Endothelial cell (in vitro differentiated cells): Measurements from ENCODE around the gene GDPD5. TPM values are rescaled to one million over a fixed set of nuclear protein-coding genes. Genes with fewer than 3 reads are reported as not detected.
A peak's percentile ranks its signal among the peaks of the same experiment; 100 is the strongest.

Experiments used
- DNase-seq: peaks from one replicate; pipeline ENCODE4 v3.0.0; 2021; ENCODE audit warnings: low spot score
- H3K27ac Mint-ChIP-seq: one replicate; pipeline ENCODE4 v1.8.0; 2021; ENCODE audit warnings: mixed read lengths, inconsistent platforms; ENCODE audit not compliant: unreplicated experiment
- H3K27me3 Mint-ChIP-seq: one replicate; pipeline ENCODE4 v1.8.0; 2021; ENCODE audit warnings: mild to moderate bottlenecking, moderate library complexity, mixed read lengths, inconsistent platforms; ENCODE audit not compliant: unreplicated experiment
- H3K36me3 Mint-ChIP-seq: one replicate; pipeline ENCODE4 v1.8.0; 2021; ENCODE audit warnings: mild to moderate bottlenecking, low read depth, mixed read lengths, inconsistent platforms; ENCODE audit not compliant: unreplicated experiment
- H3K4me1 Mint-ChIP-seq: one replicate; pipeline ENCODE4 v1.8.0; 2021; ENCODE audit warnings: mild to moderate bottlenecking, mixed read lengths, inconsistent platforms; ENCODE audit not compliant: unreplicated experiment
- H3K4me3 Mint-ChIP-seq: one replicate; pipeline ENCODE4 v1.8.0; 2021; ENCODE audit warnings: mild to moderate bottlenecking, mixed read lengths, inconsistent platforms; ENCODE audit not compliant: unreplicated experiment
- H3K9me3 Mint-ChIP-seq: one replicate; pipeline ENCODE4 v1.8.0; 2021; ENCODE audit warnings: mixed read lengths, inconsistent platforms; ENCODE audit not compliant: unreplicated experiment
- total RNA-seq: library from RNA; stranded (reverse); fragmentation: NEBNext Ultra II Directional; extraction: Animal tissue kit (Norgen Biotek cat#: 25700); gene quantifications from one replicate; pipeline ENCODE4 v1.2.1, GENCODE V29; 2021; ENCODE audit not compliant: unreplicated experiment
- TF ChIP-seq, protein P1 (sequence below): fragments of 200-600 bp; sonication (generic); IDR thresholded peaks from one replicate; pipeline ENCODE4 v1.5.0; 2021; ENCODE audit warnings: antibody characterized with exemption; ENCODE audit not compliant: unreplicated experiment

Gene GDPD5
- total RNA-seq, 1 donor from 2014 or later = 674 TPM

DNA sequence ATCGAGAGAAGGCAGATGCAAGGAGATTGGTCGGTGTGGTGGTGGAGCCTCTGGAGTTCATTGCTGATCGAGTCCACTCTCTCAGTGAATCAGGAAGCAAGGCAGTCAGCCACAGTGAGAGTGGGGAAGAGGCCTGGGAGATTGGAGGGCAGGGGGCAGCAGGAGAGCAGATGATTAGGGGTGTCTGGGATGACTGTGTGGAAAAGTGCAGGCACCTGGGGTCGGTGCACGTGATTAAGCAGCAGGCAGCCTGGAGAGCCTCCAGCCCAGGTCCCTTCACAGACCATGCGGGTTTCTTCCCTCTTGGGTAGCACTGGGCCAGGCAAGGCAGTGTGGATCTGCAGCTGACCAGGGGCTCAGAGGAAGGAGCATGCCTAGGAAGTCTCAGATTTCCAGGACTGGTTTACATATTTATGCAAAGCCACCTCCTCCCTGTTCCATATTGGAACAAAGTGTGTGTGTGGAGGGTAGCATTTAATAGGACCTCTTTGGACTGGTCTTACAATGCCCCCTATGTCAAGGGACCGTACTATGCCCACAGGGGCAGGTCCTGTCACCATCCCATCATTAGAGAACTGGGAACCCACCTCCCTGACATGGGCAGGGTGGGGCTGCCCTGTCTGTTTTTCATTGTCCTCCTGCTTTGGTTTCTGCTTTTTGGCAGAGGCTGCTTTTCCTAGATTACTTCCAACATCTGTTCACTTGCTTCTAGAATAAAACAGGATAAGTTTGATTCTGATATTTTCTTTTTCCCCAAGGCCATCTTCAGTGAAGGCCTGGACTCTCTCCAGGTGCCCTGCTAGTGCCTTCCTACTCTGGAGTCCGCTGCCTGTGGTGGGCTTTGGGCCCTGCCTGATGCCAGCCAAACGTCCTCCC is 14.0 kb upstream of the GDPD5 start:
- TF ChIP-seq, protein P1, sequence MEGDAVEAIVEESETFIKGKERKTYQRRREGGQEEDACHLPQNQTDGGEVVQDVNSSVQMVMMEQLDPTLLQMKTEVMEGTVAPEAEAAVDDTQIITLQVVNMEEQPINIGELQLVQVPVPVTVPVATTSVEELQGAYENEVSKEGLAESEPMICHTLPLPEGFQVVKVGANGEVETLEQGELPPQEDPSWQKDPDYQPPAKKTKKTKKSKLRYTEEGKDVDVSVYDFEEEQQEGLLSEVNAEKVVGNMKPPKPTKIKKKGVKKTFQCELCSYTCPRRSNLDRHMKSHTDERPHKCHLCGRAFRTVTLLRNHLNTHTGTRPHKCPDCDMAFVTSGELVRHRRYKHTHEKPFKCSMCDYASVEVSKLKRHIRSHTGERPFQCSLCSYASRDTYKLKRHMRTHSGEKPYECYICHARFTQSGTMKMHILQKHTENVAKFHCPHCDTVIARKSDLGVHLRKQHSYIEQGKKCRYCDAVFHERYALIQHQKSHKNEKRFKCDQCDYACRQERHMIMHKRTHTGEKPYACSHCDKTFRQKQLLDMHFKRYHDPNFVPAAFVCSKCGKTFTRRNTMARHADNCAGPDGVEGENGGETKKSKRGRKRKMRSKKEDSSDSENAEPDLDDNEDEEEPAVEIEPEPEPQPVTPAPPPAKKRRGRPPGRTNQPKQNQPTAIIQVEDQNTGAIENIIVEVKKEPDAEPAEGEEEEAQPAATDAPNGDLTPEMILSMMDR = no peak
- Mint-ChIP-seq H3K4me1 (peaks cover 53% of the 10 kb centered on the region), H3K27ac (peak overlapping the region; percentile 21), H3K36me3 (no peaks in the 10 kb centered on the region), H3K27me3 (peaks cover 6% of the 10 kb centered on the region), H3K9me3 (no peaks in the 10 kb centered on the region), H3K4me3 (no peak overlapping the region)
- DNase-seq = no peak

DNA sequence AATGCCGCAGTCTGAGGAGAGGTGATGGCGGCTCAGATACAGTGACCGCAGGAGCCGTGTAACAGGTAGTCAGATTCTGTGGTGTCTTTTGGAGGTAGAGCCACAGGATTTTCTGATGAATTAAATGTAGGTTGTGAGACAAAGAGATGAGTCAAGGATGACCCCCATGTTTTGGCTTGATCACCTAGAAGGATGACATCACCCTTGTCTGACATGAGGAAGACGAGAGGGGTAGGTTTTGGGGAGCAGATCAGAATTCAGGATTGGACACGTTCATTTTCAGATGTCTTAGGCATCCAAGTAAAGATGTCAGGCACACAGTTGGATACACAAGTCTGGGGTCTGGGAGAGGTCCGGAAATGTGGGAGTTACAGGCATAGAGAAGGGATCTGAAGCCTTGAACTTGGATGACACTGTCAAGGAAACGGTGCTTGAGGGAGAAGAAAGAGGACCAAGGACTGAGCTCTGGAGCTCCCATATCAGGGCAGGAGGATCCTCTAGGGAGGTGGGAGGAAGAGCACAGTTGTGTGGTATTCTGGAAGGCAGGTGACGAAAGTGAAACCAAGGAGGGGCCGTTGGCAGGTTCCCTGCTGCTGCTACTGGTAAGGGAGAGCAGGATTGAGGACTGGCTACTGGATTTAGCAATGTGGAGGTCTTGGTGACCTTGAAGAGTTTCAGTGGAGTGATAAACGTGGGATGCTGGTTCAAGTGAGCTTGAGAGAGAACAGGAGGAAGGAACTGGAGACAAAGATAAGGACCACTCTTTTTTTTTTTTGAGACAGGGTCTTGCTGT is 12.6 kb upstream of the GDPD5 start:
- H3K27ac Mint-ChIP-seq = peak overlapping the region; percentile 2
- DNase-seq = no peak

DNA sequence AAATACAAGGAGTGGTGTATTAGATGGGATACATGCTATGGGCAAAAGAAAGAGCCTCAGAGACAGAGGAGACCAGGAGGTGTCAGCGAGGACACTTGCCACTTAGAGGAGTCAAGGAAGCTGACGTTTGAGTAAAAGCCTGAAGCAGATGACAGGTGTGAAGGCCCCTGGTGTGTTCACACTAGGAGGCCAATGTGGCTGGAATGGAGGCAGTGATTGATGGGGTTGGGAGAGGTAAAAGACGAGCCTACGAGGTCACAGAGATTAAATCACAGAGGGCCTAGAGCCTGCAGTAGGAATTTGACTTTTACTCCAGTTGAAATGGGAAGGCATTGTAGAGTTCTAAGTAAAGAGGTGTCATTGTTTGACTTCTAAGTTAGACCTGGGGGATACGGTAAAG is 12.0 kb upstream of the GDPD5 start:
- Mint-ChIP-seq H3K4me1 (peaks cover 54% of the 10 kb centered on the region), H3K27me3 (peaks cover 6% of the 10 kb centered on the region), H3K36me3 (no peaks in the 10 kb centered on the region), H3K27ac (no peak overlapping the region), H3K9me3 (no peaks in the 10 kb centered on the region), H3K4me3 (no peak overlapping the region)
- DNase-seq = no peak
- TF ChIP-seq, protein P1 = no peak

More for the DNA sequence above, 12.6 kb upstream of the GDPD5 start:
- no peaks in the 10 kb centered on the region for H3K36me3 Mint-ChIP-seq
- TF ChIP-seq, protein P1 = no peak
- peaks cover 6% of the 10 kb centered on the region for H3K27me3 Mint-ChIP-seq
- H3K9me3 Mint-ChIP-seq = no peaks in the 10 kb centered on the region
- peaks cover 60% of the 10 kb centered on the region for H3K4me1 Mint-ChIP-seq
- H3K4me3 Mint-ChIP-seq = no peak overlapping the region

DNA sequence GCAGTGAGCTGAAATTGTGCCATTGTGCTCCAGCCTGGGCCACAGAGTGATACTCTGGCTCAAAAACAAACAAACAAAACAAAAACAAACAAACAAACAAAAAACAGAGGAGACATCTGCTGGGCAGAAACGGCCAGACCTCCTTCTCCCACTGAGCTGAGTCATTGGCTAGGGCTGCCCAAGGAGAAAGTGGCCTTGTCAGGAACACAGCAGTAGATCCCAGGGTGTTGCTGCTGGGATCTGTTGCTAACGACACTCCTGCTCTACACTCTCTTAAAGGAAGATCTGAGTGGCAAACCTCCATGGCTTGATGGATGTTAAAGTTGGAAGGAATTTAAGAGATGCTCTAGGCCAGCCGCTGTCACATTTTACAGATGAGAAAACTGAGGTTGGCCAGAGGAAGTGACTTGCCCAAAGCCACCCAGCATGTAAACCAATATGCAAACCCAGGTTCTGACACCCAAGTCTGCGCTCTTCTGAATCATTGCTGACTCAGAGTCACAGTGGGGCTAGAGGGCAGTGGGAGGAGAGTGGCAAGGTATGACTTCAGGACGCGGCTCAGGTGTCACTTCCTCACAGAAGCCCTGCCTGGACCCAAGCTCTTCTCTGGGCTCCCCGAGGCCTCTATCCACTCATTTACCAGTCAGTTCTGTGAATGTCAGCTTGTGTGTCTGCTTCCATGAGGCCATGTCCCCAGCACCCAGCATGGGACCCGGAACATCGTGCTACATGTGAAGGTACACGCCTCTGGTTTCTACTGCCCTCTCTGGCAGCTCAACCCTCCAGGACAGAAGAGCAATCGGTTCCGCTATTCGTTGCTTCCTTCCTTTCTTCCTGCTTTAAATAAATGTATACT is 11.3 kb upstream of the GDPD5 start:
- Mint-ChIP-seq H3K27ac (no peak overlapping the region), H3K4me3 (no peak overlapping the region), H3K4me1 (peaks cover 55% of the 10 kb centered on the region), H3K36me3 (no peaks in the 10 kb centered on the region), H3K27me3 (peaks cover 6% of the 10 kb centered on the region), H3K9me3 (no peaks in the 10 kb centered on the region)
- TF ChIP-seq, protein P1 = no peak
- no peak for DNase-seq
